GM19238 (cell line): Measurements from ENCODE around the gene EPHB6.

Source experiments
- DNase-seq: peaks from one replicate; pipeline ENCODE4 v3.0.0; 2011; ENCODE audit warnings: low spot score; ENCODE audit not compliant: insufficient read length

The EPHB6 gene

DNA sequence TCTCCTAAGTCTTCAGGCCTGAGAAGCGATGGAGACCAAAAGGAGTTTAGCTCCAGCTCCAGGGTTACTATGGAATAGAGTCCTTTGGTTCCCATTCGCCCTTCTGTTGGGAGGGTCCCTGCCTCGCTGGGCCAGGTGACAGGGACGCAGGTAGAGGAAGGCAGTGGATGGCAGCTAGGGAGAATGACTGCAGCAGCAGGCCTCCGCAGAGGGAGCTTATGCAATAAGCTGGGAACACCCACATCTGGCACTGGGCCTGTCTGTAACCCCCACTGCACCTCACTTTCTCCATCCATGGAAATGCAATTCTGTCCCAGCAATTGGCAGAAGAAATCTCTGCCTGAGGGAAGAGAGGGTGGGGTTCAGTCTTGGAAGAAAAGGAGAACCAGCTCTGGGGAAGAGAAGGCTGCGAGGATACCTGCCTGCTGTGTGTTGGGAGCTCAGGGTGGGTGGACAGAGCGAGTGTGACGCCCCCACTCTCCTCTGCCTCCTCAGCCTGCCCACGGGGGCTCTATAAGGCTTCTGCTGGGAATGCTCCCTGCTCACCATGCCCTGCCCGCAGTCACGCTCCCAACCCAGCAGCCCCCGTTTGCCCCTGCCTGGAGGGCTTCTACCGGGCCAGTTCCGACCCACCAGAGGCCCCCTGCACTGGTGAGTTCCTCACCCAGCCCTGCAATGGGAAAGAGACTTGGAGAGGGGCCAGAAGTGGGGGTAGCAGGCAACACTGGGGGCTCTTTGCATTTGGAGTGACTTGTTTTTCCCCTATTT lies 10.3 kb downstream of the EPHB6 start:
- no peak for DNase-seq

DNA sequence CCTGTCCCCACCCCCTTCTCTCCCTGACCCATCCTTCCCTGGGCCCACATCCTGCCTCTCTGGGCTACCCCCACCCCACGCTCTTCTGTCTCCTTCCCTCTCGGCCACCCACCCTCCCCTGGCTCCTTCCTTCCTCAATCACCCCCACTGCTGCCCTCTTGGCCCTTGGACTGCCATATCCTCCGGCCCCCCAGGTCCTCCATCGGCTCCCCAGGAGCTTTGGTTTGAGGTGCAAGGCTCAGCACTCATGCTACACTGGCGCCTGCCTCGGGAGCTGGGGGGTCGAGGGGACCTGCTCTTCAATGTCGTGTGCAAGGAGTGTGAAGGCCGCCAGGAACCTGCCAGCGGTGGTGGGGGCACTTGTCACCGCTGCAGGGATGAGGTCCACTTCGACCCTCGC lies 10.9 kb downstream of the EPHB6 start:
- no peak for DNase-seq

DNA sequence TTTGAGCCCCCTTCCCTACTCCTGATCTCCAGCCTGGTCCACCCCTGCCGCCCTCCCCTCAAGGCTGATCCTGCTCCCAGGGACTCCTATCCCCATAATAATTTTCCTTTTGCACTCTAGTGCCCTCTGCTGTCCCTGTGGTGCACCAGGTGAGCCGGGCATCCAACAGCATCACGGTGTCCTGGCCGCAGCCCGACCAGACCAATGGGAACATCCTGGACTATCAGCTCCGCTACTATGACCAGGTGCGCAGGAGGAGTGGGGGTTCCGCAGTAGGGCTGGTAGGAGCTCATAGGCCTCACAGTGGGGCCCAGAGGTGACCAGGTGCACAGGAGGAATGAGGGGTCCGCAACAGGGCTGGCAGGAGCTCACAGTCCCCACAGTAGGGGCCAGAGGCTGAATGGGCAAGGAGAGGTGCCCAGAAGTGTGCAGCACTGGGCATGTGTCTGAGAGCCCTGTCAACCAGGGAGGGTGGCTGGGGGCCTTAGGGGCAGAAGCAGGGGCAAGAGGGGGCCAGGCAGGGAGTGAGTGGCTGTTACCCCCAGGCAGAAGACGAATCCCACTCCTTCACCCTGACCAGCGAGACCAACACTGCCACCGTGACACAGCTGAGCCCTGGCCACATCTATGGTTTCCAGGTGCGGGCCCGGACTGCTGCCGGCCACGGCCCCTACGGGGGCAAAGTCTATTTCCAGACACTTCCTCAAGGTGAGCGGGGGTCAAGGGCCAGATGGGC lies 11.7 kb downstream of the EPHB6 start:
- no peak for DNase-seq

DNA sequence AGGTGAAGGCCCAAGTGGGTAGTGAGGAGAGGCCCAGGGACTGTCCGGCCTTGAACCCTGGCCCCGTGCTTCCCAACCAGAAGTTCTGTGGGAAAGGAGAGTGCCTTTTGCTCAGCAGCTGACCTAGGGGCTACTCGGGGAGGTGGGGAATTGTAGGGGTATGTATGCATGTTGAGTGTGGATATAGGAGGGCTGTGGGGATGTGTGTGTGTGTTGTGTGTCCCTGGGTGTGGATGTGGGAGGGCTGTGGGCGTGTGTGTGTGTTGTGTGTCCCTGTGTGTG lies 12.2 kb downstream of the EPHB6 start:
- no peak for DNase-seq

DNA sequence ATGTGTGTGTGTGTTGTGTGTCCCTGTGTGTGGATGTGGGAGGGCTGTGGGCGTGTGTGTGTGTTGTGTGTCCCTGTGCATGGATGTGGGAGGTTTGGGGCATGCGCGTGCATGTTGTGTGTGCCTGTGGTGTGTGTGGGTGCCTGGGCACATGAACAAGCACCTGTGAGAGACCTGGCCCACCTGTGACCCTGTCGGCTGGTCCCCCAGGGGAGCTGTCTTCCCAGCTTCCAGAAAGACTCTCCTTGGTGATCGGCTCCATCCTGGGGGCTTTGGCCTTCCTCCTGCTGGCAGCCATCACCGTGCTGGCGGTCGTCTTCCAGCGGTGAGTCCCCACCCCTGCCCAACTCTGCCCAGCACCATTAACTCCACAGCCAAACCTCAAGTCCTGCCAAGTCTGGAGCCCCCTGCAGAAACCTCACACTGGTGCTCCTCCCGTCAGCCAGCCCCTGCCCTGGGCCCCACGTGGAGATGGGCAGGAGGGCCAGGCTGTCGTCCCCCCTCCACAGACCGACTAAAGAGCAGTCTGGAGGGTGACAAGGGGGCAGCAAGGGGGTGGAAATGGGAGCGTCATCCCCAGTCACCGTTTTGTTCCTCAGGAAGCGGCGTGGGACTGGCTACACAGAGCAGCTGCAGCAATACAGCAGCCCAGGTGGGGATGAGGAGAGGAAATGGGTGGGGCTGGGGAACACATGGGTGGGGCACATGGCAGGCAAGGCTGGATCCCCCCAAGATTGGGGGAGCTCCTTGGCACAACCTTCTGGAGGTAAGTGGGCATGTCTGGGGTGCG lies 12.7 kb downstream of the EPHB6 start:
- DNase-seq: no peak

DNA sequence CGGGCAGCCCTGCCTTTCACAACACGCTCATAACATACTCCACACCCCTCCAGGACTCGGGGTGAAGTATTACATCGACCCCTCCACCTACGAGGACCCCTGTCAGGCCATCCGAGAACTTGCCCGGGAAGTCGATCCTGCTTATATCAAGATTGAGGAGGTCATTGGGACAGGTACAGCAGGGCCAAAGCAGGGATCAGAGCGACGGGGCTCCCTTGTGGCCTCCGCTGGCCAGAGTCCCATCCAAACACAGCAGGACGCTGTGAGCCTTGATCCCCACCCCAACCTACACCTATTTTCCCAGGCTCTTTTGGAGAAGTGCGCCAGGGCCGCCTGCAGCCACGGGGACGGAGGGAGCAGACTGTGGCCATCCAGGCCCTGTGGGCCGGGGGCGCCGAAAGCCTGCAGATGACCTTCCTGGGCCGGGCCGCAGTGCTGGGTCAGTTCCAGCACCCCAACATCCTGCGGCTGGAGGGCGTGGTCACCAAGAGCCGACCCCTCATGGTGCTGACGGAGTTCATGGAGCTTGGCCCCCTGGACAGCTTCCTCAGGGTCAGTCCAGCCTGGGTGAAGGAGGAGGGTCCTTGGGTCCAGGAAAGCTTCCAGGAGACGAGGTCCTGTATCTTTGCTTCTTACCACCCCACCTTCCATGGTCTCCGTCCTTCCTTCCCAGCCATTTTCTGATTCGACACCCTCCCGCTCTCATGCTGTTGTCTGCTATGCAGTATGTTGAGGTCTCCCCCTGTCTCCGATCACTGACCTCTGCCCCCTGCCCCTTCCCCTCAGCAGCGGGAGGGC lies 13.5 kb downstream of the EPHB6 start:
- no peak for DNase-seq

DNA sequence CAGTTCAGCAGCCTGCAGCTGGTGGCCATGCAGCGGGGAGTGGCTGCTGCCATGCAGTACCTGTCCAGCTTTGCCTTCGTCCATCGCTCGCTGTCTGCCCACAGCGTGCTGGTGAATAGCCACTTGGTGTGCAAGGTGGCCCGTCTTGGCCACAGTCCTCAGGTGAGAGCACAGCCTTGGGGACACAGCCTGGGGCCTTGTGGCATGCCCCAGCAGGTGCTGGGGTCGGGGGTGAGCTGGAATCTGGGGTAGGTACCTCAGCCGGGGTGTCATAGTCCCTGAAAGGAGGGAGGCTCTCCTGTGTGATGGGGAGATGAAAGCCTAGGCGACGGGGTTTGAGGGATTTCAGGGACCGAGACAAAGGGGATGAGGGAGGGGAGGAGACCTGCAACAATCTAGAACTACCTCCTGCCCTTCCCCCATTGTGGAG lies 14.1 kb downstream of the EPHB6 start:
- no peak for DNase-seq

DNA sequence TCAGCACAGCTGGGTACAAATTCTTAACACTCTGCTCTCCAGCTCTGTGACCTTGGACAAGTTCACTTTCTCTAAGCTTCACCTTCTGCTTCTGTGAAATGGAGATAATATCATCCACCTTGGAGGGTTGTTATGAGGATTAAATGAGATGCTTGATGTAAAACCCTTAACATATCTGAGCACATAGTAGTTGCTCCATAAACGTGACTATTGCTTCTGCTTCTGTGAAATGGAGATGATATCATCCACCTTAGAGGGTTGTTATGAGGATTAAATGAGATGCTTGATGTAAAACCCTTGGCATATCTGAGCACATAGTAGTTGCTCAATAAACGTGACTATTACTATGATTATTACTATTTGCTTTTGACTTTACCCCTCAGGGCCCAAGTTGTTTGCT lies 14.6 kb downstream of the EPHB6 start:
- DNase-seq: no peak

DNA sequence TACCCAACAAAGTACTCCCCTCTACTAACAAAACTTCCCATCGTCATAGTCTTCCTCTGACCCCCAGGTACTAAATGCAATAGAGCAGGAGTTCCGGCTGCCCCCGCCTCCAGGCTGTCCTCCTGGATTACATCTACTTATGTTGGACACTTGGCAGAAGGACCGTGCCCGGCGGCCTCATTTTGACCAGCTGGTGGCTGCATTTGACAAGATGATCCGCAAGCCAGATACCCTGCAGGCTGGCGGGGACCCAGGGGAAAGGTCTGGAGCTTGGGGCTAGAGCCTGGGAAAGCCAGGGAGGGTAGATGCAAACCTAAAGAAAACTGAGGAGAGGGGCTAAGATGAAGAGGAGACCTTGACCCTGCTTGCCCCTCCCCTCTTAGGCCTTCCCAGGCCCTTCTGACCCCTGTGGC lies 15.3 kb downstream of the EPHB6 start:
- no peak for DNase-seq

DNA sequence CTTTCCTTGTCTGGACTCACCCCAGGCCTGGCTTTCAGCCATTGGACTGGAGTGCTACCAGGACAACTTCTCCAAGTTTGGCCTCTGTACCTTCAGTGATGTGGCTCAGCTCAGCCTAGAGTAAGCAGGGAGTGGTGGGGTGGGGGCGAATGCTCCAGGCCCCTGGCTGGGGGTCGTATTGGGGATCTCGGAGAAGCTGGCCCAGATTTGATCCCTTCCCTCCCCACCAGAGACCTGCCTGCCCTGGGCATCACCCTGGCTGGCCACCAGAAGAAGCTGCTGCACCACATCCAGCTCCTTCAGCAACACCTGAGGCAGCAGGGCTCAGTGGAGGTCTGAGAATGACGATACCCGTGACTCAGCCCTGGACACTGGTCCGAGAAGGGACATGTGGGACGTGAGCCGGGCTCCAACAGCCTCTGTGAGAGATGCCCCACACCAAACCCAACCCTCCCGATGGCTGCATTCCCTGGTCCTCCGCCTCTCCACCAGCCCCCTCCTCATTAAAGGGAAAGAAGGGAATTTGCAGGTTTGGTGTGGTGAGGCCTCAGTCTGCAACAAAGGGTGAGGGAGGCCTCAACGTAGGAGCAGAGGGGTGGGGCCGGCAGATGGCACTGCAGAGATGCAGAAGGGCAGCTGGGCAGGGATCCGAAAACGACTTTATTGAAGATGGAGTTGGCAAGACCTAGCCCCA lies 15.8 kb downstream of the EPHB6 start:
- DNase-seq: no peak

DNA sequence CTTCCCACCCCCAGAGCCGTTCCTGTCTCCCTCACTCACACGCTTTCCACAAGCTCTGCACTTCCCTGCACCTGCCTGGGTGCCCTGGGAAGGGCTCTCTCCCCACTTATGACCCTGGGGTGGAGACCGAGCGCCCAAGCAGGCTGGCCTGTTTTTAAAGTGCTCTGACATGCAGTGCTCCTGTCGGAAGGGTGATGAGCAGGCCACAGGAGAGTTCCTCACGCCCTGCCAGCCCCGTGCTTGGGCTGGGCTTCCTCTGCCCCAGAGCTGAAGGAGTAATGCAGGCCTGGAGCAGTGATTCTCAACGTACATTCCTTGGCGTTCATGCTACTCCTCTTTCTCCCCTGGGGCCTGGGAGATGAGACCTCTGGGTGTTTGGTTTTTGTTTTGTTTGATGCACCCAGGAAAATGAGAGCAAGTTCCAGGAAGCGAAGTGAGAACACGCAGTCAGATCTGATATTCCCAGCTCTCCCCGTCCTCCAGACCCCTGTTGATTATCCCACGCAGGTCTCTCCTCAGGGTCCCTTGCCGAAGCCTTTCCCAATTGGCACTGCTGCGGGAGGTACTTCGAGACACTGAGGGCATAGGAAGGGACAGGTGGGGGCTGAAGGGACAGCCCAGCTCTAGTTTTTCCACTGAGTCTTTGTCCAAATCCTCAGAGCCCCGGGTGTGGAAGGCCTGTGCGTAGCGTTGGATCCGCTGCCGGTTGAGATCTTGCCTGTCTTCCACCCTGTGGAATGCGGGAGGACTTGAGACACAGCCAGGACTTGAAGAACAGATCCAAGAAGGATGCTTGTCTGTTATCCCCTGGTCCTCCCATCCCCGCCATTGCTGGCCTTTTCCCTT lies 16.6 kb downstream of the EPHB6 start:
- DNase-seq: no peak

DNA sequence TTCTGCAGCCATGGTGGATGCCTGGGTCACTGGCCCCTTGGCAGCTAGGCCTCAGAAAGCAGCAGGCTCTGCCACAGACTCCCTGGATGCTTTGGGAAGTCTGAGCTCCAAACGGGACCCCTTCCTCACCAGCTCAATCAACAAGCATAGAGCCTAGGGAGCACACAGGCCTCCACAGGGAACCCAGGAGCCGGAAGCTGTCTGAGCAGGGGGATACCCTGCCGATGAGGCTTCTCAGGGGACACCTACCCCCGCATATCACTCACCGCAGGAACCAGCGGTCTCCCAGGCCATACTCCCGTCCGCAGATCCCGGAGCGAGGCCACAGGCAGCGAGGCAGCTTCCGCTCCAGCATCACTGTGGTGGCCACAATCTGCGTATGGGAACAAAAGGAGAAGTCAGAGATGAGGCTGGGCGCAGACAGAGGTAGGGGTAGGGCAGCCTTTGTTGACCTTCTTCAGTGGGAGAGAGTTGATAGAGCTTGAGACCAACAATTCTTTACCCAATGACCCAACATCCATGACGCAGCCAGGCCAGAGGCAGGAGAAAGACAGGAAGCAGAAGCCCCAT lies 17.3 kb downstream of the EPHB6 start:
- no peak for DNase-seq

DNA sequence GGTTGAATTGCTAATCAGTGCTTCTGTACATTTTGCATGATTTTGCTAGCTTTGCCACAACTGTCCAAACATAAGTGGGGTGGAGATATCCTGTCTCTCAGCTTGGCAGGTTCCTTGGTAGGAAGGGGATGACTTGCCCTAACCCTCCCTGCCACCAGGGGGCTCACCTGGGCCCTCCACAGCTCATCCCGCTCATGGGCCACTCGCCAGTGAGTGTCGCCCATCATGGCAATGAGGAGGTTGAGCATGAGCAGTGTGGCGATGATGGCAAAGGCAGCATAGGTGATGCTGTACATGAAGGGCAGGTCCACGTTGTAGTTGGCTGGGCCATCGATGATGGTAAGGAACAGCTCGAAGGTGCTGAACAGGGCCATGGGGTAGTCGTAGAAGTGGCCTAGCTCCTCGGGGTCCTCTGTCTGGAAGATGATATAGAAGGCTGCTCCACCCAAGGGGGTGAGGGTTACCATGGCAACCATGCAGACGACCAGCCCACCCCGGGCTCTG lies 18.5 kb downstream of the EPHB6 start:
- peak; percentile 45 for DNase-seq

DNA sequence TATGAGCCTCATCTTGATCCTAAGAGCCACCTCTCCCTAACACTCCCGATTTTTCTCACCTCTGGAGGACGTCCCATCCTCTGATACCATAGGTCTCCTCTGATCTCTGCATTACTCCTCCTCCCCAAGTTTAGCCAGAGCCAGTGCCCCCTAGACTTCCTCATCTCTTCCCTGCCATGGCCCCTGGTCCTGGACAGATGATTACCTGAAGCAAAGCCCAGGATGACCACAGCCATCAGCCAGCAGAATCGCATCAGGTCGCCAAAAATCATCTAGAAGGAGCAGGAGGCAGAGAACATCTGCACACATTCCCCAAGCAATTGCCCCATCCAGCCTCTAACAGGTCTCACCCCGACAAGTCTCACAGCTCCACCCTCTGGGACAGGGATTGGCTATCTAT lies 19.0 kb downstream of the EPHB6 start:
- no peak for DNase-seq

DNA sequence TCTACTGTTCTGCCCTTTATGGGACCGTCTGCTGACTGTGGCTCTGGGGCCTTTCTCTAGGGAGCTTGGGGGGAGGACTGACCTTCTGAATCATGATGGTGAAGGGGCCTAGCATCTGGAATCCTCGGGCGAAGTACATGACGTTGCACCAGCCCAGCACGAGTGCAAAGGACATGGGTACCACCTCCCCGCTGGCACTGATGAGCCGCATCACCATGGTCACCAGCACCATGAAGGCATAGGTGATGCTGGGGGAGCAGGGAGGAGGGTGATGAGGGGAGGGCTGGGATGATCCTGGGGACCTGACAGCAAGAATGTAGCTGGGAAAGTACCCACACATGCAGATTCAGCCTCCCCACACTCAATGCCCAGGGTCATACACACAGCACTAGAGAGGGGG lies 19.5 kb downstream of the EPHB6 start:
- DNase-seq: no peak

DNA sequence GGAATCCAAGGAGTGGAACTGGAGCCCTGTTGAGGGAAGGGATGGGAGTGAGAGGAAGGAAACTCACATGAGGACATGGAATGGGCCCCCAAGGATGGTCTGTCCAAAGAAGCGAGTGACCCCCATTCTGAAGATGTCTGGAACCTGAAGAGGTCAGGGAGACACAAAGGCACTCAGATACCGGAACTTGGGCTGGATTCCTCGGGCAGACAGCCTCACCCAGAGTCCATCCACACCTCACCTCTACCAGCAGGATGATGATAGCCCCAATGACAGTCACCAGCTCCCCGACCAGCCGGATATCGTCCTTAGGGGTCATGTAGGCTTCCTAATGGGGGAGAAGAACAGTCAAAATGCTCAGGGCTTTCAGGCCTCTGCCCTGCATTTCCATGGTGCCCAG lies 20.0 kb downstream of the EPHB6 start:
- DNase-seq: no peak

DNA sequence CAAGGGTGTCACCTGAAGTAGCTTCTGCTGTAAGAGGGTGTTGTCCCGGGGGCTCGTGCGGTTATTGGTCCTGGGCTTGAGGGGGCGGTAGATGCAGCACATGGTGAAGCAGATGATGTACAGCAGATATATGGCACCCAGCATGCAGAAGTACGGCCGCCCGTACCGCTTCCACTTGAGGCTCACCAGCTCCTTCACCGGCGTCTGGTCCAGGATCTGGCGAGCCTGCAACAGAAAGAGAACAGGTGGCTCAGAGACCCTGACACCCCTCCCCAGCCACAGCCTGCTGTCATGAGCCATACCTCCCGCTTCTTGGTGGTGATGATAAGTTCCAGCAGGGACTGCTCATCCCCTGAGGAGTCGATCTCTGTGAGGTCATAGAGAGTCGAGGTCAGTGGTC lies 20.6 kb downstream of the EPHB6 start:
- no peak for DNase-seq

DNA sequence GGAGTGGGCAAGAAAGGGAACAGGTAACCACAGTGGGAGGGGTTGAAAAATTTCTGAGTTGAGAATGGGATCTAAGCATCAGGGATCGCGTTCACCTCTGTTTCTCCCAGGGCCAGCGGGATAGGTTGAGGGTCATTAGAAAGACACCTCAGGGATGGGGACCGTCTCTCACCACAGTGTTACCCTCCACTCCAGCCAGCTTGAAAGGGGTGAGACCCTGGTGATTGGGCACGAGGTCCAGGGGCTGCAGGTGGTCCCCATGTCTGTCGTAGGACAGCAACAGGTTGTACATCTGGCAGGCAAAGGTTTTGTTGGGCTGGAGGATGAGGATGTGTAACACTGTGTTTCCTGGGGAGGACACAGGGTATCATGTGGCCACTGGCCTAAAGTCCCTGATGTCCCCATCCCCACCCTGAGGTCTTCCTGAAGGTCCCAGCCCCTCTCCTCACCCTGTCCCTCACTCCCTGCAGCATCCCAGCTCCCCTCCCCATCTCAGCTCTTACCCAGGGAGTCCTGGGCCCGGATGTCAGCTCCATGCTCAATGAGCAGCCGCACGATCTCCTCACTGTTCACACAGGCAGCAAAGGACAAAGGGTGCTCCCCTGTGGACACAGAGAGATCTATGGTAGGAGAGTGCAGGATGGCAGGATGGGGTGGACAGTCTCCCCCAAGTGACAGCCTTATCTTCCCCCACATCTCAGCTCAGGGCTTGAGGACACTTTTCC lies 21.5 kb downstream of the EPHB6 start:
- DNase-seq: no peak
